Mesendoderm (in vitro differentiated cells): ENCODE data around the gene ATP11B.
A peak's percentile ranks its signal among the peaks of the same experiment; 100 is the strongest.

Experiments used
- DNase-seq: peaks from one replicate; pipeline ENCODE4 v3.0.0; 2013
- H2AK5ac ChIP-seq: 2 replicates; pipeline ENCODE4 v1.6.1; 2013; ENCODE audit warnings: low read length, inconsistent platforms
- H2BK120ac ChIP-seq: 2 replicates; pipeline ENCODE4 v1.6.1; 2013; ENCODE audit warnings: low read depth, mild to moderate bottlenecking, low read length, moderate library complexity, mixed read lengths
- H2BK15ac ChIP-seq: replicated peaks from 2 replicates; pipeline ENCODE4 v1.6.1; 2013; ENCODE audit warnings: low read depth, mild to moderate bottlenecking, moderate library complexity
- H2BK5ac ChIP-seq: 2 replicates; pipeline ENCODE4 v1.6.1; 2013; ENCODE audit warnings: low read length, inconsistent platforms
- H3K18ac ChIP-seq: 2 replicates; pipeline ENCODE4 v1.6.1; 2013; ENCODE audit warnings: mild to moderate bottlenecking, low read length, mixed read lengths
- H3K23ac ChIP-seq: one replicate; pipeline ENCODE4 v1.6.1; 2013; ENCODE audit warnings: low read length
- H3K27ac ChIP-seq: 2 replicates; pipeline ENCODE4 v1.5.1; 2013; ENCODE audit warnings: low read depth, mild to moderate bottlenecking, inconsistent platforms, low read length, moderate library complexity
- H3K27me3 ChIP-seq: 2 replicates; pipeline ENCODE4 v1.6.1; 2013; ENCODE audit warnings: low read length, control low read depth, mild to moderate bottlenecking, inconsistent platforms; ENCODE audit not compliant: insufficient read depth, poor library complexity
- H3K36me3 ChIP-seq: 2 replicates; pipeline ENCODE4 v1.6.1; 2013; ENCODE audit warnings: low read length, inconsistent platforms; ENCODE audit not compliant: control insufficient read depth, insufficient read depth
- H3K4ac ChIP-seq: one replicate; pipeline ENCODE4 v1.6.1; 2013; ENCODE audit warnings: low read depth, mild to moderate bottlenecking, low read length, moderate library complexity
- H3K4me1 ChIP-seq: 2 replicates; pipeline ENCODE4 v1.6.1; 2013; ENCODE audit warnings: low read depth, low read length, inconsistent platforms; ENCODE audit not compliant: control insufficient read depth
- H3K4me2 ChIP-seq: 2 replicates; pipeline ENCODE4 v1.6.1; 2013; ENCODE audit warnings: low read length
- H3K4me3 ChIP-seq: 2 replicates; pipeline ENCODE4 v1.5.1; 2013; ENCODE audit warnings: mild to moderate bottlenecking, low read length
- H3K56ac ChIP-seq: one replicate; pipeline ENCODE4 v1.6.1; 2013; ENCODE audit warnings: low read length
- H3K79me1 ChIP-seq: 2 replicates; pipeline ENCODE4 v1.6.1; 2013; ENCODE audit warnings: low read length, inconsistent platforms
- H3K79me2 ChIP-seq: 2 replicates; pipeline ENCODE4 v1.6.1; 2013; ENCODE audit warnings: mild to moderate bottlenecking, low read length; ENCODE audit not compliant: control insufficient read depth, insufficient read depth
- H3K9ac ChIP-seq: 2 replicates; pipeline ENCODE4 v1.6.1; 2013; ENCODE audit warnings: low read length, inconsistent platforms
- H4K5ac ChIP-seq: one replicate; pipeline ENCODE4 v1.6.1; 2013; ENCODE audit warnings: low read length
- H4K8ac ChIP-seq: one replicate; pipeline ENCODE4 v1.6.1; 2013; ENCODE audit warnings: low read depth, mild to moderate bottlenecking, control low read depth, low read length, moderate library complexity
- WGBS: extraction: QIAGEN DNeasy Blood & Tissue Kit; methylation state at CpG from one replicate; pipeline ENCODE4 v1.1.7; 2013; ENCODE audit warnings: low lambda C conversion rate, missing lambda C conversion rate; ENCODE audit not compliant: insufficient coverage; ENCODE audit errors: extremely low coverage; 5-methylcytosine and 5-hydroxymethylcytosine counted together

ATP11B gene

GRCh38 chr3:182908471-182908870 lies 115.2 kb downstream of the ATP11B start:
- DNase-seq: no peak
- Histone ChIP-seq H3K23ac (no peak overlapping the region), H3K36me3 (no peaks in the 10 kb centered on the region), H3K56ac (no peak overlapping the region), H2AK5ac (no peak overlapping the region), H3K79me2 (no peaks in the 10 kb centered on the region), H3K4ac (no peak overlapping the region), H3K4me1 (no peaks in the 10 kb centered on the region), H2BK5ac (no peak overlapping the region), H3K4me3 (no peak overlapping the region), H3K27ac (no peak overlapping the region), H3K9ac (no peak overlapping the region), H3K4me2 (no peak overlapping the region), H3K79me1 (no peaks in the 10 kb centered on the region), H2BK120ac (no peak overlapping the region), H2BK15ac (no peak overlapping the region), H3K18ac (no peak overlapping the region), H4K5ac (no peak overlapping the region), H4K8ac (no peak overlapping the region), H3K27me3 (no peaks in the 10 kb centered on the region)
- no CpG with 5 or more reads among the region's 1 CpG for WGBS

- Histone ChIP-seq H3K56ac (no peak overlapping the region), H3K79me1 (no peaks in the 10 kb centered on the region), H2BK5ac (no peak overlapping the region), H3K36me3 (no peaks in the 10 kb centered on the region), H3K79me2 (no peaks in the 10 kb centered on the region), H3K4me3 (no peak overlapping the region), H2AK5ac (no peak overlapping the region), H3K18ac (no peak overlapping the region), H4K5ac (no peak overlapping the region), H3K4ac (no peak overlapping the region), H3K4me1 (no peaks in the 10 kb centered on the region), H3K23ac (no peak overlapping the region), H2BK120ac (no peak overlapping the region), H3K27ac (no peak overlapping the region), H3K9ac (no peak overlapping the region), H3K27me3 (no peaks in the 10 kb centered on the region), H3K4me2 (no peak overlapping the region), H4K8ac (no peak overlapping the region), H2BK15ac (no peak overlapping the region)
- DNase-seq: peak; percentile 37
- no CpG with 5 or more reads among the region's 5 CpGs for WGBS
These were observed 116.2 kb downstream of the ATP11B start for GRCh38 chr3:182909318-182910040.

GRCh38 chr3:182910936-182911781 lies 117.9 kb downstream of the ATP11B start:
- H2BK120ac ChIP-seq: no peak overlapping the region
- no peak overlapping the region for H2AK5ac ChIP-seq
- H4K8ac ChIP-seq: no peak overlapping the region
- H3K79me2 ChIP-seq: no peaks in the 10 kb centered on the region
- H3K4me1 ChIP-seq: no peaks in the 10 kb centered on the region
- H3K9ac ChIP-seq: no peak overlapping the region
- H3K4me2 ChIP-seq: no peak overlapping the region
- no peak overlapping the region for H2BK5ac ChIP-seq
- no peak overlapping the region for H3K4ac ChIP-seq
- H3K18ac ChIP-seq: no peak overlapping the region
- no peak overlapping the region for H4K5ac ChIP-seq
- H3K36me3 ChIP-seq: no peaks in the 10 kb centered on the region
- no peak overlapping the region for H2BK15ac ChIP-seq
- no peak overlapping the region for H3K56ac ChIP-seq
- H3K23ac ChIP-seq: no peak overlapping the region
- no peaks in the 10 kb centered on the region for H3K79me1 ChIP-seq
- no peaks in the 10 kb centered on the region for H3K27me3 ChIP-seq
- no peak overlapping the region for H3K27ac ChIP-seq
- no peak for DNase-seq
- no peak overlapping the region for H3K4me3 ChIP-seq
- WGBS: no CpG with 5 or more reads among the region's 5 CpGs

- Histone ChIP-seq H4K5ac (no peak overlapping the region), H3K4me2 (no peak overlapping the region), H3K4ac (no peak overlapping the region), H3K79me2 (no peaks in the 10 kb centered on the region), H3K9ac (no peak overlapping the region), H3K56ac (no peak overlapping the region), H3K4me3 (no peak overlapping the region), H3K23ac (no peak overlapping the region), H2BK5ac (no peak overlapping the region), H2BK15ac (no peak overlapping the region), H2AK5ac (no peak overlapping the region), H3K27ac (no peak overlapping the region), H2BK120ac (no peak overlapping the region), H4K8ac (no peak overlapping the region), H3K4me1 (no peaks in the 10 kb centered on the region), H3K79me1 (no peaks in the 10 kb centered on the region), H3K27me3 (no peaks in the 10 kb centered on the region), H3K18ac (no peak overlapping the region), H3K36me3 (no peaks in the 10 kb centered on the region)
- DNase-seq: no peak
- WGBS: 100% methylated on average over 1 of the region's 5 CpGs
These were observed 118.4 kb downstream of the ATP11B start for GRCh38 chr3:182911782-182912111.

GRCh38 chr3:182912474-182912873 lies 119.2 kb downstream of the ATP11B start:
- H3K18ac ChIP-seq: no peak overlapping the region
- no peaks in the 10 kb centered on the region for H3K79me2 ChIP-seq
- H3K4me1 ChIP-seq: no peaks in the 10 kb centered on the region
- no peak overlapping the region for H3K23ac ChIP-seq
- peak; percentile 28 for DNase-seq
- H4K8ac ChIP-seq: no peak overlapping the region
- no peaks in the 10 kb centered on the region for H3K27me3 ChIP-seq
- H3K9ac ChIP-seq: no peak overlapping the region
- no peak overlapping the region for H3K56ac ChIP-seq
- H3K27ac ChIP-seq: no peak overlapping the region
- no peak overlapping the region for H3K4ac ChIP-seq
- H2BK120ac ChIP-seq: no peak overlapping the region
- H2BK15ac ChIP-seq: no peak overlapping the region
- no peaks in the 10 kb centered on the region for H3K36me3 ChIP-seq
- WGBS: no CpG with 5 or more reads among the region's 5 CpGs
- H3K4me3 ChIP-seq: no peak overlapping the region
- H2AK5ac ChIP-seq: peak overlapping the region; percentile 29
- H4K5ac ChIP-seq: no peak overlapping the region
- no peaks in the 10 kb centered on the region for H3K79me1 ChIP-seq
- no peak overlapping the region for H2BK5ac ChIP-seq
- H3K4me2 ChIP-seq: no peak overlapping the region
